NCI-H2227 (cell line): ENCODE data around the gene PRKCQ.

Experiments
- DNase-seq: peaks from one replicate; lab custom pipeline; 2025; ENCODE audit not compliant: unreplicated experiment; lab: John Stamatoyannopoulos, UW

PRKCQ gene

DNA sequence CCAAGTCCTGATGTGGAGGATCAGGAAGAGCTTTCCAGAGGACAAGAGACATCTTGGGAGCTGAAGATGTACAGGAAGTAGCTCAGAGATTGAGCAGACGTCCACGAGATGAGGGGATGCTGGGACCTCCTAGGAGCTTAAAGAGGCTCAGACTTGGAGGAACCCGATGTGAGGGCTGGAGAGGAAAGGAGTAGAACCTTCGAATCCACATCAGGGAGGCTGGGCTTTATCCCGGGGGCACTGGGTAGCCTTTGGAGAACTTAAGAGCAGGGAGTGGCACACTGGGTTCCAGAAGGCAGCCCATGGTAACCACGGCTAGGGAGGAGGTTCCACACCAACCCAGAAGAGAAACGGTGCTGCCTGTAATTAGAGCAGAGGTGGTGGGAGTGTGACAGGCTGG, 10.8 kb downstream of the PRKCQ start:
- DNase-seq: no peak

DNA sequence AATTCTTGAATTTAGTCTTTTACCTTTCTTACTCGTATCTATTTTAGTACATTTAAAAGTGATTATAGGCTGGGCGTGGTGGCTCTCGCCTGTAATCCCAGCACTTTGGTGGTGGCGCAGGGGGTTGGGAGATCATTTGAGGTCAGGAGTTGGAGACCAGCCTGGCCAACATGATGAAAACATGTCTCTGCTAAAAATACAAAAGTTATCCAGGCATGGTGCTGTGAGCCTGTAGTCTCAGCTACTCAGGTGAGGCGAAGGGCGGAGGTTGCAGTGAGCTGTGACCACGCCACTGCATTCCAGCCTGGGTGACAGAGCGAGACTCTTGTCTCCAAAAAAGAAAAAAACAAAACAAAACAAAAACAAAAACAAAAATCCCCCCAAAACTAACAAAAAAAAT, 12.2 kb downstream of the PRKCQ start:
- no peak for DNase-seq

DNA sequence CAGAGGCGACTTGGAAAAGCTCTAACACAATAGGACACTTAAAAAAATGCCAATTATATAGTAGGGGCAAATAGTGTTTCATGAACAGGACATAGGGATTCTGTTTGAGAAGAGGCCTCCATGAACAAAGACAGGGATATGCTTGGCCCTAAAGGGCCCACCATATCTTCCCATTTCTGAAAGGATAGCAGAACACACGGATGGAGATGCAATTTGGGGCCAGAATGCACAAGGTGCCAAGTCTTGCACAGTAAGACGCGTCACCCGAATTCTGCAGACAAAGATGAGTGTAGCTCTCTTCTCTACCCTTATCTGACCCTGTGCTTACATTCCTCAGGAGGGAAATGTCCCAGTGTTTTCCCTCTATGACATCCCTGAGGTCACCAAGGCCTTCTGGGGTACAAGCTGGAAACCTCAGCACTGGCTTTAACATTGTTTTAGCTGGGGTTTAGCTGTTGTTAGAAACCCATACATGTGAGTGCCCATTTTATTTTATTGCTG, 12.8 kb downstream of the PRKCQ start:
- DNase-seq: no peak

DNA sequence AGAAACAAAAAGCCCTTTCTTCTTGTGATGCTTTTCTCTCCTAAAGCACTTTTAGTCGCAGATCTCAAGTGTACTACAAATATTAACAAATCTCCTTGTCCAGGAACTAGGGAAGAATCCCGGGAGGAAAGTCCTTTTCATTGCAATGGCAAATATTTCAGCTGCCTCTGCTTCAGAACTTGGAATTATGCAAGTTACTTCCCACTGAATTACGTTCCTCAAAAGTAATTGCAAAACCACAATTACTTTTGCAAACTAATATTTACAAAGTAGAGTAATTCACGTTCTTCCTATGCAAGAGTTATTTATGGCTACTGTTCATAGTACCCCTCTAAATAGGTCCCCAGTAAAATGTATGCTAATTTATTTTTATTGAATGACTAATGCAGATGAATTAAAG, 14.5 kb downstream of the PRKCQ start:
- no peak for DNase-seq

DNA sequence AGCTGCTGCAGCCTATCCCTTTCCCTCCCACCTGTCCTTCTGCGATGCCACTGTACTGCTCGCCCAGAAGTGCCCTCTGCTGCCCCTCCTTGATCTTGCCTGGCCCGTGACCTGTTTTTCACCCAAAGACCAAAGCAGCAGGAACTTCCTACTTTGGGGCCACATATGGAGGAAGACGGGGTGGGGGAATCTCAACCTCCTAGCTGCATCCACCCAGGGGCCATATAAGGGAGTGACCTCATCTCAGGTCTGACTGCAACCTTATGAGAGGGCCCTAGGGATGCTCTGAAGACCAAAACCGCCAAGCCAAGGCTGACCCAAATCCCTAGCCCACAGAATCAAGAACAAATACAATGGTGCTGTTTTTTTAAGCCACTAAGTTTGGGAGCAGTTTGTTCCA, 15.7 kb downstream of the PRKCQ start:
- DNase-seq: no peak

DNA sequence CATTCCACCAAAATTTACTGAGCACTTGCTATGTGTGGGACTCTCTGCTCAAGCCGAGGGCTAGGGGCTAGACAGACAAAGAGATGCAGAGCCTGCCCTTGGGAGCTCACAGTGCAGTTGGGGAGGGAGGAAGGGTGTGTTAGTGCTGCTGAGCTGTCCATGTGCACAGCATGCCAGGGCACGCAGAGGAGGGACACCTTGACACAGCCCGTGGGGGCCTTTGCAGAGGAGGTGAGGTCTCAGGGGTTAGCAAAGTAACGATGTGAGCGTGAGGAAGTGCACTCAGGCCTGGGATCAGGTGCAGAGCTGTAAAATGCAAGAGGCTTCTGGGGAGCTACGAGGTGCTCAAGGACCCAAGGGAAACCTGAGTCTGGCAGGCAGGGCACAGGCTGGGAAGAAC, 16.3 kb downstream of the PRKCQ start:
- DNase-seq: no peak

DNA sequence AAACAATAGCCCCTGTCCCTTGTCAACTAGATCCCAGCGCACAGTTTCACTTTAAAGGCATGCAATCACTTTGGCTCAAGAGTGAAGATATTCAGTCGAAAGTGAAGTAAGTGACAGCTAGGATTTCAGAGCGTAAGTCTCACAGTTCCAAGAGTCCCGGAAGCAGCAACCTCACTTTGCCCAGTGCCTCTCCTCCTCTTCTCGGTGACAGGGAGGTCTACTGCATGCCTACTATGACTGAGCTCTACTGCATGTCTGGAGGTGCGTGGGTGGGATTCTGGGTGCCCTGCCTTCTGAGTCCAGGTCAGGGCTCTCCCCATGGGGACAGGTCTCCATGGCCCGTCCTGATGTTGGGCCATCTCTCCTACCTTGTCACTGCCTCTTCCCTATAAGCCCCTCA, 17.0 kb downstream of the PRKCQ start:
- no peak for DNase-seq

DNA sequence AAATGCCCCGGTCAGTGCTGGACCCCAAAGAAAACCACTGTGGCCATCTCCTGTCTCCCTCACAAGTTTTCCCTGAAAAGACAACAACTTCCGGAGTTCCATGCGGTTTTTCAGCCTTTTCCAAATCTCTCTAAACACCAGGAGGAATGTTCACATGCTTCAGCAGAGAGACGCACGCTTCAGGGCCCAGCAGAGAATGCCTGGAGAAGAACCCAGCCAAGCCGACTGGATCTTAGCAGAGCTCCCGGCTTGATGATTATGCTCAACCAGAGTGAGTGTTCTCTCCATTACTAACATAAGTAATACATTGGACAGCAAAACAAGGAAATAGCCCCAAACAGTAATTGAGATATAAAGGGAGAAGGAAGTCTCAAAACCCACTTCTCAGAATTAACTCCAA, 17.9 kb downstream of the PRKCQ start:
- DNase-seq: no peak

DNA sequence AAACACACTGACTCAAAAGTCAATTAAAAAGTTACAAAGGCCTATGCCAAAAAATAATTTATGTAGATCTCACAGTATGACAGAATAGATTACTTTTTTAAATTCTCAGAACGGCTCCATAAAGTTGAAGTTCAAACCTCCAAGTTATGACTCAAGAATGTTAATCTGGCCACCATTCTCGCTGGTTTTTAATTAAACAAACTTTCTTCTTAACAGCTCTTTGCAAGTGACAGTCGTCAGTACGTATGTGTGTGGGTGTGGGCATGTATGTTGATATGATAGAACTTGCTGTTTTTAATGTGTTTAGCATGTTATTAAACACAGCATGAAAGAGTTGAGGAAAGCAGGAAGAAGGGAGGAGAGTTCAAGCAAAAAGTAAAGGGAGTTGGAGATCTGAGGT, 18.5 kb downstream of the PRKCQ start:
- DNase-seq: no peak

DNA sequence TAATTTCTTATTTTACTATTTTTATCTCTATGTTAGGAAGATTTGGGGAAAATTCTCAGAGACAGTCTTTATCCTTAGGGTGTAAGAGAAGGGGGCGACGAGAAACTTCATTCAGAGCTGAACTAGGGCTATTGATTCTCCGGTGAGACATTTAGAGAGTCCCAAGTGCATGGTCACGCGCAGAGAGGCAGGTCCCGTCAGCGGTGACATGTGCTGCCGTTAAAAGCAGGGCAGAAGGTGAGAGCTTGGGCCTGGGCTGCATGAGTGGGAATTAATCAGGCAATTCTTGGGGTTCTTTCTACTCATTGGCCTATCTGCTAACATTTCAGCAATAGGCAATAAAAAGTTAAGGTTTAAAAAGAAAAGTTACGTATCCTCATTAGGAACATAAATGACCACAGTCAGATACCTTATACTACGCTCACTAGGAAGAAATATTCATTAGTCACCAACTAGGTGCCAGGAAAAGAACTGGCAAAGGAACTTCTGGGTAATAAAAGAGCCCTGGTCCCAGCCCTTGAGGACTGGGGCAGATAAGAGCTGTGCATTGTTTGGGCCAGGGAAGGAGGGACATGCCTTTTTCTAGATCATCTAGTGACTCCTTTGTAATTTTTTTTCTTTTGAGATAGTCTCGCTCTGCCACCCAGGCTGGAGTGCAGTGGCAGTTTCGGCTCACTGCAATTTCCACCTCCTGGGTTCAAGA, 21.2 kb downstream of the PRKCQ start:
- no peak for DNase-seq

DNA sequence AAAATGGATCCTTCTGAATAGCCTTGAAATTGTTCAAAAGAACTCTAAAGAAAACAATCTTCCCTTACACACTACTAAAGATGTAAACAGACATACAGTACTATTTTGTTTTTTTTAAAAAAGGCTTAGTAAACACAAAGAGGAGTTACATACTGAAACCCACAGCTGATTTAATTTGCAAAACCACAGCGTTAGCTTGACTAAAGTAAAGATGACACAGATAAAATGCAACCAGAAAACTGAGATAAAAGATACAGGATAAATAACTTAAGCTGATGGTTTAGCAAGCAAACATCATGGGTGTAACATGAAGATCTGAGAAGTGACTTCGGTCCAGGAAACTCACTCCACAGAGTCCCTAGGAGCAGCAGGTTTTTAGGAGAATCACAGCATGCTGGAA, 21.8 kb downstream of the PRKCQ start:
- DNase-seq: no peak

DNA sequence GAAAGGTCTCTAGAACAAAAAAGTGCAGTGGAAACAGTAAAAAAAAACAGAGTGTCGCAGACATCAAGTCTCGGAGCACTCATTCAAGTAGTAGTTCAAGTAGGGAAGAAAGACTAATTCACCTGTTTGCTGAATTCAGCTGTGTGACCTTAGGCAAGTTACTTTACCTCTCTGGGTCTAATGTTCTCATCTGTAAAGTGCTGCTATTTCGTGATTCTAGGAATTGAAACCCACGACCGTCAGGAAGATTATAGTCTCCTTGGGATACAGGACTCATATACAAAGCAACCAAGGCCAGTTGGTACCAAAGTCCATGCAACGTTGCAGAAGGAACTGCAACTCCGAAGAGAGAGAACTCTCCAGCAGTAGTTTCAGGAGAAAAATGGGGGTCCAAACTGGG, 26.1 kb downstream of the PRKCQ start:
- DNase-seq: no peak

DNA sequence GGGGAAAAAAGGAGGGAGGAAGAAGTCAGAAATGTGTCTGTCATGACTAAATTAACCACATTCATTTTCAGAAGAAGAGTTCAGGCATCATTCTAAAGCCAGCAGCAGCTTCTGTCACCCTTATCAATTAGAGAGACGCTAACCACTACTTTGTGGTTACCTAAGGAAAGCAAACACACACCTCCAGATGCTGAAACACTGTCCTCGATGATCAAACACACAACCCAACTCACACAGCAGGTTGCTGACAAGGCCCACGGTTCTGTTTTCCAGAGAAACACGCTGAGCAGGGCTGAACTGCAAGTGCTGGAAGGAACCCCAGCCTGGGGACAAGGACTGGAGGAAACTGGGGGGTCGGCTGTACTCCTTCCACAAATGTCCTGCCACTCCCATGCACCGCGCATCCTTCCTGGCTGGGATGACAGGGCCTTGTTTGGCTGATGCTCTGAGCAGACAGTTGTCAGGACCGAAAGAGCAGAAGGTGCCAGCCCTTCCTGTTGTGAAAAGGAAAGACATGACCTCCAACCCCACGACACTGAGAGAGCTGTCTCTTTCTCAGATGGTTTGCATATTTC, 36.6 kb downstream of the PRKCQ start:
- DNase-seq: no peak

DNA sequence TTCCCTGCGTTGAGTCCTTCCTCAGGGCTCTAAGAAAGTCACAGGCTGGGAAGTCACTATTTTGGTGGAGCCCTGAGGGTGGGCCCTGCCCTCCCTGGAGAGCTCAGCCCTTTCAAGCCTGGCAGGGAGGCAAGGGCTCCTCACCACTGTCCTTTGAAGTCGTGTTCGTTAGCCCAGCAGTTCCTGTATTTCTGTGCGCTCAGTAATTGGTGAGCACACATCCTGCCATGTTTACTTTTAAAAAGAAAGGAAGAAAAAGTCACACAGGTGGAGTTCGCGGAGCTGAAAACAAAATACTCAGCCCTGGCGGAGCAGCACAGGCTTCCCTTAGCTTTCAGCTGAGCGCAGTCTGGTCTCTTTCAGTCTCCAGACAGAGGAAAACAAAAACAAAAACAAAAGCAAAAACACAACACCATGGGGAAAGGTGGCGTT, 37.1 kb downstream of the PRKCQ start:
- no peak for DNase-seq

DNA sequence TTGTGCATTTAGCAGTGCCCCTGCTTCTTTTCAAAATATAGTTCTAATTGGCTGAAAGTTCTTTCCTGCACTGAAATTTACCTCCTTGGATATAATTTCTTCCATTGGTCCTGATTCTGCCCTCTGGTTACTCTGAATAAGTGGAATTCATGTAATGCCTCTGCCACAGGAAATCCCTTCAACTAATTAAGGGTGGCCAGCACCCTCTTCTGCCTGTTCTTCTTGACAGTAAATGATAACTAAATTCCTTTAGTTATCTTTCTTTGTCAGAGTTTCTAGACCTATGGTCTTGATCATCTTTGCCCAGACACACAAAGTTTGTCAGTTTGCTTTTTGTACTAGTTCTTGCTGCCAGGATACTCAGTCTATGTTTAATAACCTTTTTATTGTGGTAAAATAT, 40.2 kb downstream of the PRKCQ start:
- DNase-seq: no peak

DNA sequence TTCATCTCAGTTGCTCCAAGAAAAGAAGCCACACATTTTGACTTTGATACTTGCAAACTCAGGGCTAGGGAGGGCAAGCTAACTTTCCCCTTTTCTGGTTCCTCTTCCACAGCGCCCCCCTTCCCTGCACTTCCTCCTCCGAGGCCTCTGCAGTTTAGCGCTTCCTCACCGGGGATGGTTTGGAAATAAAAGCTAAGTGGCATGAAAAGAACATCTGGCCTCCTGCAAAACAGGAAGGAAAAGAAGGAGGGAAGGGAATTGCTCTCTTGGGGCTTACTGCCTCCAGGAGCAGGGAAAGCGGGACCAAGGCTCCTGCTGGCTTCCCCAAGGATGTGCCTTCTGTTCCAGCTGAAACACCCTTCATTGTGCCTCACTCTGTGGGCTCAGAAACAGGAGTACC, 42.3 kb downstream of the PRKCQ start:
- no peak for DNase-seq

DNA sequence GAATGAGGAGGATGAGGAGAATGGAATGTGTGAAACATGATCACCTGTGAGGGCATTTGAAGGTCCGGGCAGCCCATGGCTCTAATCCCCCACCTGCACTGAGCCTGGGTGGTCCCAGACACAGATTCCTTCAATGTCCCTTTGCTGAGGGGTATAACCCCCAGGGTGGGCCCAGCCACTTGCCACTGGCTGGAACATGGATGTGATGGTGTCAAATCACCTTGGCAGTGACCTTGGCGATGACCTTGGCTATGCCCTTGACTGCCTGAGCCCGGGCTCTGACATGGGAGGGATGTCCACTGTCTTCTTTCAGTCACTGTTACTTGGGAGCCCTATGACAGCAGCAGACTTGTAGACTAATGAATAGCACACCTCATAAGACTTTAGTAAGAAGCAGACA, 44.0 kb downstream of the PRKCQ start:
- DNase-seq: no peak

DNA sequence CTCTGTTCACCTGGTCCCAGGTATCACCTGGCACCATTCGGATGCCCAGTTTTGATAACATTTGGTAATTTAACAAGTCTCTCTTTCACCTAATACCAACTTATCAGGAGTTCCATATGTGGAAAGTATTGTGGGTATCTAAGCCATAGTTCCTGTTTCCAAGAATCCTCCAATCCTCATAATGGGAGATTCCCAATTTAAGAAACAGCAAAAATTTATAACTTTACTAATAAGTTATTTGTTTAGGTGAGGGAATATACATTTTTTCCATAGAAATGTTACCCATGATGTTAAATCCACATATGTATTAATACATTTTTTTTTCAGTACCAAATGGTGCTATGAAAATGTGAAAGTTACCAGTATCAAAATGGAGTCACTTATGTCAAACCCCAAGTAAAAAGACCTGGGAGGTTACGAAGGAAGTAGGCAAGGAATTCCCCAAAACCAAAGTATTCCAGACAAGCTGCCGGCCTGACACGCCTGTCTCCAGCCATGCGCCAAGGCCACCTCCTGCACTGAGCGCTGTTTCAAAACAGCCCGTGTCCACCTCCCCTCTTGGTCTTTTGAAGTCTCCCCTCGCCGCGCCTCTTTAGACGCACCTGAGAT, 44.8 kb downstream of the PRKCQ start:
- DNase-seq: no peak

DNA sequence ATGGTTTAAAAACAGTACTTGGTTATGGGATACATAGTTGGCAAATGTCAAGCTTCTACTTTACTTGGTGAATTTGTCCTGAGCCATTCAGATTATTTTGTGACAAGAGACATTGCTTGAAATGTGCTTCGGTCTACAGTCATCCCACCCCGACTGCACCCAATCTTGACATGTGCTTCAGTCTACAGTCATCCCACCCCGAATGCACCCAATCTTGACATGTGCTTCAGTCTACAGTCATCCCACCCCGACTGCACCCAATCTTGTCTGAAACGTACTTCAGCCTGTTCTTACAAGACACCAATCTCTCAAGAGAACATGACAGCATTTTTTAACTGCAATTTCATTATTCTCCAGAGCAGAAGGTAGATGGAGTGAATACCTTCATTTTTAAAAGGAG, 47.8 kb downstream of the PRKCQ start:
- no peak for DNase-seq

DNA sequence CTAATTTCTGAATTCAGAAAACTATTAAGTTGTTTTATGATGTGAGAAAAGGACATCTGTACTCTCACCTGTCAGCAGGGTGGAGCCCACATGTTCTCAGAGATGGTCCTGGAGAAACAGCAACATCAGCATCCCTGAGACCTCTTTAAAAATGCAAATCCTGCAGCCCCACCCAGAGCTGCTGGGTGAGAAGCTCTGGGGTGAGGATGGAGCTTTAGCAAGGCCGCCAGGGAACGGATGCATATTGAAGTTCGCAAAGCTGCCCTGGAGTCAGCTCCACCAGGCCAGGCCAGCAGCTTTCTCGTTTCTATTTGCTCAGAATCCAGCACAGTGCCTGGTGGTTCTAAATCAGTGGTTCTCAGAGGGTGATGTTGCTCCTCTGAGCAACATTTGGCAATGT, 49.1 kb downstream of the PRKCQ start:
- DNase-seq: no peak

DNA sequence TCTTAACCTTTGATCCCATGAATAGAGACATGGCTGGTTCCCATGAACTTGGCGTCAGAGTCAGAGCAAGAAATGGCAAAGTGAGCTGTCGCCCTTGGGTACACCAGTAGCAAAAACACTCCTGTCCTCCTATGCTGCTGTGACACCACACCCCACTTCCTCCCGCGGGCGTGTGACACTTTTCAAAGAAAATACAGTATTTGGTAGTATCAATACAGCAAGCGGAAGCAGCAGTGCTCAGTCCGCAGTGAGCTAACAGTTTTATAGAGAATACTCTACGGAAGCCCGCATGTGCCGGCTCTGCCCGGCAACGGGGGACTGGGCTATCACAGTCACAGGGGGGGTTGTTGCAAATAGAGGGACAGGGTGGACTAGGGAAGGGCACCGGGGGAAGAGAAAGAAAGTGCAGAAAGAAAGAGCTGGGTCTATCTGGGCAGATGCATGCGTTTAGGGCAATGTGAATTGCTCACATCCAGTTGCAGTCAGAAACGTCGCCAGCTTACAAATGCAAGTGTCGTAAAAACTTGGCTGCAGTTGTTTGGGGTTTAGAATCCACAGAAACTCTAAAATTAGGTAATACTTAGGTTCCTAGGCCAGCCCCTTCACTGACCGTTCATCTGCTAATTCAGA, 49.8 kb downstream of the PRKCQ start:
- no peak for DNase-seq
